GM11168 (cell line): ENCODE data around the gene ABCG4.
"Not testable (repeated sequence)": the region's sequence is repeated elsewhere in the genome, so short reads cannot be mapped to it uniquely, and the experiment has no call there.

Experiments
- in situ Hi-C: fragments of 300-500 bp; cut with MboI; formaldehyde crosslinking; loops from one replicate; pipeline ENCODE4 v1.12.0; 2022; ENCODE audit warnings: low sequenced_read_pairs; ENCODE audit not compliant: unreplicated experiment

The ABCG4 gene

GRCh38 chr11:119115484-119116234 lies 33.2 kb upstream of the ABCG4 start:
- in situ Hi-C loops: no loop called here

GRCh38 chr11:119116235-119116594 lies 32.6 kb upstream of the ABCG4 start:
- in situ Hi-C loops: no loop called here

GRCh38 chr11:119116601-119117000 lies 32.3 kb upstream of the ABCG4 start:
- in situ Hi-C loops: no loop called here

- in situ Hi-C loops: no loop called here
Observed at GRCh38 chr11:119117004-119117706, 31.7 kb upstream of the ABCG4 start.

- in situ Hi-C loops: no loop called here
Observed at GRCh38 chr11:119118227-119118626, 30.6 kb upstream of the ABCG4 start.

GRCh38 chr11:119118946-119119345 lies 29.9 kb upstream of the ABCG4 start:
- in situ Hi-C loops: no loop called here

GRCh38 chr11:119120639-119121007 lies 28.2 kb upstream of the ABCG4 start:
- in situ Hi-C loops: no loop called here

- in situ Hi-C loops: no loop called here
Observed at GRCh38 chr11:119121008-119121810, 27.6 kb upstream of the ABCG4 start, which contains the start of gene HINFP. Gene HINFP (plus strand): TSS chr11:119121580. CDS start chr11:119126945, 5,365 bp downstream.

GRCh38 chr11:119121811-119122124 lies 27.1 kb upstream of the ABCG4 start:
- in situ Hi-C loops: no loop called here

GRCh38 chr11:119125821-119126220 lies 23.0 kb upstream of the ABCG4 start:
- in situ Hi-C loops: no loop called here

- in situ Hi-C loops: no loop called here
Observed at GRCh38 chr11:119126675-119127268, 22.1 kb upstream of the ABCG4 start.

- in situ Hi-C loops: no loop called here
Observed at GRCh38 chr11:119130662-119131061, 18.2 kb upstream of the ABCG4 start.

- in situ Hi-C loops: no loop called here
Observed at GRCh38 chr11:119134389-119134978, 14.4 kb upstream of the ABCG4 start.

- in situ Hi-C loops: not testable (repeated sequence)
Observed at GRCh38 chr11:119139276-119139675, 9.6 kb upstream of the ABCG4 start.

- in situ Hi-C loops: no loop called here
Observed at GRCh38 chr11:119144825-119145486, 3.9 kb upstream of the ABCG4 start.

GRCh38 chr11:119145551-119145950 lies 3.3 kb upstream of the ABCG4 start:
- in situ Hi-C loops: no loop called here

GRCh38 chr11:119147604-119148333 lies 1.1 kb upstream of the ABCG4 start:
- in situ Hi-C loops: no loop called here

GRCh38 chr11:119148720-119149017 lies 183 bp upstream of the ABCG4 start:
- in situ Hi-C loops: no loop called here

GRCh38 chr11:119149786-119150275 lies 979 bp downstream of the ABCG4 start:
- in situ Hi-C loops: no loop called here
